ENCODE measurements around the gene MTCL1.

GRCh38 chr18:8777846-8778245 lies 72.5 kb downstream of the MTCL1 start:
- no peak for TF ChIP-seq POLR2AphosphoS5 (IDR thresholded peaks at IDR 0.05; ENCODE audit: low read depth, low read length)
- no peak for TF ChIP-seq REST (IDR thresholded peaks at IDR 0.05; ENCODE audit: insufficient read depth in 1 of 2, low read depth in 2 of 2, low read length in 2 of 2)
- no peak for TF ChIP-seq SIN3A (IDR thresholded peaks at IDR 0.05; ENCODE audit: borderline replicate concordance, insufficient read depth, low read length)

Data from PFSK-1 (cell line).